ENCODE data around the gene MYADML2.
A peak's percentile ranks its signal among the peaks of the same experiment; 100 is the strongest.
"Not testable (repeated sequence)": the region's sequence is repeated elsewhere in the genome, so short reads cannot be mapped to it uniquely, and the experiment has no call there.

The MYADML2 gene

GRCh38 chr17:81983639-81984373 is 36.8 kb upstream of the MYADML2 start:
- DNase-seq (ENCODE audit: low read depth), result no peak
- TF ChIP-seq CTCF (conservative IDR thresholded peaks at IDR 0.05; ENCODE audit: low read depth, low read length), result no peak
- H3K4me3 ChIP-seq (ENCODE audit: low read length), result no peak overlapping the region

GRCh38 chr17:81983011-81983638 is 36.1 kb upstream of the MYADML2 start:
- DNase-seq (ENCODE audit: low read depth), result no peak
- no peak for TF ChIP-seq CTCF (conservative IDR thresholded peaks at IDR 0.05; ENCODE audit: low read depth, low read length)
- H3K4me3 ChIP-seq (ENCODE audit: low read length), result no peak overlapping the region

GRCh38 chr17:81981511-81981910 is 34.5 kb upstream of the MYADML2 start:
- not testable (repeated sequence) for DNase-seq (ENCODE audit: low read depth); H3K4me3 ChIP-seq (ENCODE audit: low read length)

- no peak for TF ChIP-seq CTCF (conservative IDR thresholded peaks at IDR 0.05; ENCODE audit: low read depth, low read length)
- DNase-seq (ENCODE audit: low read depth), result no peak
Measured at GRCh38 chr17:81980707-81981343, 33.8 kb upstream of the MYADML2 start.

GRCh38 chr17:81980122-81980521 is 33.1 kb upstream of the MYADML2 start:
- DNase-seq (ENCODE audit: low read depth), result no peak
- no peak overlapping the region for H3K4me3 ChIP-seq (ENCODE audit: low read length)
- TF ChIP-seq CTCF (conservative IDR thresholded peaks at IDR 0.05; ENCODE audit: low read depth, low read length), result no peak

More at GRCh38 chr17:81980707-81981343, 33.8 kb upstream of the MYADML2 start:
- H3K4me3 ChIP-seq (ENCODE audit: low read length), result no peak overlapping the region

GRCh38 chr17:81978524-81979298 is 31.7 kb upstream of the MYADML2 start:
- no peak for DNase-seq (ENCODE audit: low read depth)
- peak overlapping the region; percentile 4 for H3K4me3 ChIP-seq (ENCODE audit: low read length)
- TF ChIP-seq CTCF (conservative IDR thresholded peaks at IDR 0.05; ENCODE audit: low read depth, low read length), result no peak

- peak within 1 kb of the TSS; percentile 75 for H3K4me3 ChIP-seq (ENCODE audit: low read length)
- peak; percentile 61 for DNase-seq (ENCODE audit: low read depth)
- TF ChIP-seq CTCF (conservative IDR thresholded peaks at IDR 0.05; ENCODE audit: low read depth, low read length), result no peak
Measured at GRCh38 chr17:81977211-81977808, 30.3 kb upstream of the MYADML2 start, which contains the start of gene ASPSCR1. TSS of gene ASPSCR1 (plus strand) at chr17:81977629. CDS start at chr17:81977647, 18 bp downstream.
